ENCODE data around the gene SLC39A11. TPM values are rescaled to one million over a fixed set of nuclear protein-coding genes. Genes with fewer than 3 reads are reported as not detected.

SLC39A11 gene
- total and polyA plus RNA-seq, 2 of the 13 experiments (the other 11 are each of a cell fraction or from before 2014, with no cell fraction given): 17.2 to 31.5 TPM

GRCh38 chr17:72984145-72984925 is 108.2 kb downstream of the SLC39A11 start:
- WGBS (ENCODE audit: low lambda C conversion rate): 79% methylated on average over 7 of the region's 9 CpGs
- intact Hi-C loops (cut with micrococcal nuclease; ENCODE audit: unreplicated experiment): loop anchor here (5.0 kb wide), 1 partner anchor 427 kb away; no protein-coding TSS in a partner anchor
- CTCF ChIA-PET (ENCODE audit: low intra/inter-chr PET ratio, low total read pairs): interaction anchor here (1.6 to 2.3 kb wide), 2 partner anchors 171 to 205 kb away, joined by 4 to 22 read pairs; no protein-coding TSS in a partner anchor
- H3K4me1 ChIP-seq (ENCODE audit: insufficient read depth, low read length): peaks cover 26% of the 10 kb centered on the region
- no peak overlapping the region for H3K27ac ChIP-seq (ENCODE audit: extremely low read length, insufficient read depth, low read length)
- POLR2A ChIA-PET: no interaction called here
- no peak overlapping the region for H3K4me2 ChIP-seq (ENCODE audit: low read depth, low read length)
- H3K27me3 ChIP-seq (ENCODE audit: control insufficient read depth in 1 of 2, insufficient read depth in 2 of 2, low read length in 2 of 2): no peaks in the 10 kb centered on the region
- H2AFZ ChIP-seq (ENCODE audit: low read length): no peak overlapping the region
- TF ChIP-seq ZNF329 (CRISPR knock-in tag; IDR thresholded peaks at IDR 0.05; ENCODE audit: low read depth) (no peak), ZBTB40 (IDR thresholded peaks at IDR 0.05) (peak; percentile 48), ZBTB40 (CRISPR knock-in tag; IDR thresholded peaks at IDR 0.05) (peak; percentile 94)
- DNase-seq (ENCODE audit: low spot score): no peak
- H3K79me2 ChIP-seq (ENCODE audit: insufficient read depth, low read length): no peaks in the 10 kb centered on the region
- no peaks in the 10 kb centered on the region; the same call in 1 of the 2 replicates for H4K20me1 ChIP-seq (ENCODE audit: insufficient read depth, low read length)
- no peak for FAIRE-seq
- H3K9ac ChIP-seq (ENCODE audit: insufficient read depth, low read depth, low read length): no peak overlapping the region
- no TSS peak for BruUV-seq (replicated peaks)
- H3K9me3 ChIP-seq (ENCODE audit: low read length): no peaks in the 10 kb centered on the region
- in situ Hi-C loops (cut with HindIII; ENCODE audit: extremely low pct_ligation_motif_present, low pct_unique_long_range_greater_than_20kb): no loop called here
- H3K4me3 ChIP-seq (replicated peaks in 1 of 3; ENCODE audit: insufficient read depth in 1 of 3, low read depth in 2 of 3, low read length in 3 of 3): no peak overlapping the region
- ATAC-seq: no peak
- H3K36me3 ChIP-seq (replicated peaks in 1 of 2; ENCODE audit: control insufficient read depth in 1 of 2, insufficient read depth in 2 of 2, low read length in 2 of 2): no peaks in the 10 kb centered on the region

Data from HepG2 (cell line).